ENCODE measurements around the gene CCL18.
"Not testable (repeated sequence)": the region's sequence is repeated elsewhere in the genome, so short reads cannot be mapped to it uniquely, and the experiment has no call there.

The CCL18 gene, protein sequence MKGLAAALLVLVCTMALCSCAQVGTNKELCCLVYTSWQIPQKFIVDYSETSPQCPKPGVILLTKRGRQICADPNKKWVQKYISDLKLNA

GRCh38 chr17:36063786-36064541 lies at the start of gene CCL18:
TSS of gene CCL18 (plus strand) at chr17:36064272. CDS start at chr17:36064343, 71 bp downstream.
- H3K27ac ChIP-seq = no peak within 1 kb of the TSS
- DNase-seq (ENCODE audit: low read depth, low spot score) = no peak

GRCh38 chr17:36014946-36015345 lies 49.1 kb upstream of the CCL18 start:
- DNase-seq (ENCODE audit: low read depth, low spot score) = no peak
- H3K27ac ChIP-seq = no peak overlapping the region

DNA sequence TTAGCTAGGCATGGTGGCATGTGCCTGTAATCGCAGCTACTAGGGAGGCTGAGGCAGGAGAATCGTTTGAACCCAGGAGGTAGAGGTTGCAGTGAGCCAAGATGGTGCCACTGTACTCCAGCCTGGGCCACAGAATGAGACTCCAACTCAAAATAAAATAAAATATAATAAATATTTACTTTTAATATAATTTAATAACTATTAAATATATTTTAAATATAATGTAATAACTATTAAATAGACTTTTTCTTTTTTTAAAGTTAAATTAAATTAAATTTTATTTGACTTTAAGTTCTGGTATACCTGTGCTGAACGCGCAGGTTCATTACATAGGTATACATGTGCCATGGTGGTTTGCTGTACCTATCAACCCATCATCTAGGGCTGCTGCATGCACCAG lies 48.2 kb upstream of the CCL18 start:
- not testable (repeated sequence) for H3K27ac ChIP-seq; DNase-seq (ENCODE audit: low read depth, low spot score)

GRCh38 chr17:36016555-36016954 lies 47.5 kb upstream of the CCL18 start:
- no peak overlapping the region for H3K27ac ChIP-seq
- no peak for DNase-seq (ENCODE audit: low read depth, low spot score)

GRCh38 chr17:36017799-36018198 lies 46.3 kb upstream of the CCL18 start, which contains the start of gene CCL23:
TSS of gene CCL23 (minus strand) at chr17:36017972. CDS start at chr17:36017897, 75 bp downstream.
- no peak for DNase-seq (ENCODE audit: low read depth, low spot score)
- H3K27ac ChIP-seq = no peak within 1 kb of the TSS

DNA sequence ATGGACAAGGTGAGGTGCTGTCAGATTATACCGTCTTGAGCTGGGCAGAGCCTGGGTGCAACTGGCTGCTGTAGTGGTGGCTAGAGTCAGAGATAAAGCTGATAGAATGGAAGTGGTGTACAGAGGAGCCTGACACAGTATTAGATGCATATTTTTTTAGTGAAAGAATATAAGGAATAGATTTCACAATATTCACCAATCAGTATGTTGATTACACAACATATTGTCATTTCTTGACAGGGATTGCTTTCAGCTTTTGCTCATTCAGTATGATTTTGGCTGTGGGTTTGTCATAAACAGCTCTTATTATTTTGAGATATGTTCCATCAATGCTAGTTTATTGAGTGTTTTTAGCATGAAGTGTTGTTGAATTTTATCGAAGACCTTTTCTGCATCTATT lies 44.6 kb upstream of the CCL18 start:
- DNase-seq (ENCODE audit: low read depth, low spot score) = no peak

DNA sequence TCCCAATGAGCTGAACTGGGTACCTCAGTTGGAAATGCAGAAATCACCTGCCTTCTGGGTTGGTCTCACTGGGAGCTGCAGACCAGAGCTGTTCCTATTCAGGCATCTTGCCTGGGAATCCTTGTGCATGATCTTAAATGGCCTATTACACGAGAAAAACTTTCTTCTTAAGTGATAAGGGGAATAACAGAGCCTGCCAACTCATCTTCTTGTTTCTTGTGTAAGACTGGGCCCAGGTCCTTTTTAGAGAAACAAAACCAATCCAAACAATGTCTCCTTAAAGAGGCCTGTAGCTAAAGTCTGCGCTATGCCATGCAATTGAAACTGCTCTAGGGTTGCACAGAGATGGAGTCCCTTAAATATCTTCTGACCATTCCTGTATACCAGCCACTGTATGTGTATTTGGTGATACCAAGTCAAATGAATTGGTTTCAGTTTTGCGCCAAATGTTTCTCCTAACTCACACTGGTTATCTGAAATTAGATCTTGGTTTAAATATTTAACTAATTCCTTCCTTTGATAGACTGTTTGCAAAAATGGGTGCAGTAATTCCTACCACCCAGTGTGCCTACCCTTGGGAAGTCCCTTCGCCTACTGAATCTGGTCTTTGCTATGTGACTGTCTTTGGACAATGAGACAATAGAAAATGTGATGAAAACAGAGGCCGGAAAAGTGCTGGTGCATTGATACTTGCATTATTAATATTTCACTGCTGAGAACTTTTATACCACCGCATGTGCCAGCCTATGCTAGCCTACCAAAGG lies 39.8 kb upstream of the CCL18 start:
- no peak for DNase-seq (ENCODE audit: low read depth, low spot score)
- H3K27ac ChIP-seq = no peak overlapping the region

More for the DNA sequence above, 44.6 kb upstream of the CCL18 start:
- H3K27ac ChIP-seq = no peak overlapping the region

DNA sequence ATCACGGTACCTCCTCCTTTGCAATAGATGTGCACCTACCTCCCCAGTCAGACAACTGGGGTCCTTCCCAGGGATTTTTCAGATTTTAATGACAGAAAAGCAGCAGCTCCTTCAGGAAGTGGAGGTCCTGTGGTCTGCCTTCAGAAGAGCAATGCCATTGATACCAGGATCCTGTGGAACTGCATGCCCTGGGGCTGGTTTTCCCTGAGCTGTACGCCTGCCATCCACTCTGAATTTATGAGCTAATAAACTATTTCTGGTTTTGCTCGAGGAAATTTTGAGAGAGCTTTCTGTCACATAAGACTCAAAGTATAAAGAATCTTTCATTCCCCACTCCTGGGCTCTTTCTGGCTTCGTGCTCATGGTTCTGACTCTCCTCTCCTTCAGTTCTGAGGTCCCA lies 36.3 kb upstream of the CCL18 start:
- no peak overlapping the region for H3K27ac ChIP-seq
- no peak for DNase-seq (ENCODE audit: low read depth, low spot score)

DNA sequence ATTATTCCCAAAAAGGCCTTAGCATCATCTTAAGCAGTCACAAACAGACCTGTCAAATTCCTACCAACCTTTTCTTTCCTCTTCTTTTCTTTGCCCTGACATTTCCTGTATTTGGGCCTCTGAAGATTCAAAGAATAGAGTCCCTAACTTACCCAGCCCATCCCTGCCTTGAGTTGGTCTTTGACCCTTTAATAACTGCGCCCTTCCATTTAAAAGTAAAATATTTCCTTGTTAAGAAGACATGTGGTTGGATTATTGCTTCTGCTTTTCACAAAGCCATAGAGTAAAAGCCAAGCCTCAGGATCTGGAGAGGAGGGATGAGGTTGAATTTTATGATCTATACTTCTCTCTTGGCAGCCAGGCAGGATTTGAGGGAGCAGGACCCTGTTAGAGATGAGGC lies 33.1 kb upstream of the CCL18 start:
- no peak overlapping the region for H3K27ac ChIP-seq

DNA sequence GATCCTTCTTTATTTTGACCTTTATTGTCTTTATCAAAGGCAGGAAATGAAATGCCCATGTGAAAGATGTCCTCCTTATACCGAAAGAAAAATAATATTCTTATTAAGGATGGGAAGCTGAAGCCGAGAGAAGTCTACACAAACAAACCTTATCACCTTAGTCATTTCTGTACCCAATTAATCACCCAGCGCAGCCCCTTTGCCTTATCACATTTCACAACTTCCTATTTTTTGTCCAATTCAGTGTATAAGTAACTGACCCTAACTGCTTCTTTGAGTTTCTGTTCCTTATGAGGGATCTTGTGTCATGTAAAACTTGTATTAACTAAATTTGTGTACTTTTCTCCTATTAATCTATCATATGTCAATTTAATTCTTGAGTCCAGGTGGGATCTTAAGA lies 29.9 kb upstream of the CCL18 start:
- H3K27ac ChIP-seq = no peak overlapping the region
- DNase-seq (ENCODE audit: low read depth, low spot score) = no peak

More for the DNA sequence above, 33.1 kb upstream of the CCL18 start:
- no peak for DNase-seq (ENCODE audit: low read depth, low spot score)

DNA sequence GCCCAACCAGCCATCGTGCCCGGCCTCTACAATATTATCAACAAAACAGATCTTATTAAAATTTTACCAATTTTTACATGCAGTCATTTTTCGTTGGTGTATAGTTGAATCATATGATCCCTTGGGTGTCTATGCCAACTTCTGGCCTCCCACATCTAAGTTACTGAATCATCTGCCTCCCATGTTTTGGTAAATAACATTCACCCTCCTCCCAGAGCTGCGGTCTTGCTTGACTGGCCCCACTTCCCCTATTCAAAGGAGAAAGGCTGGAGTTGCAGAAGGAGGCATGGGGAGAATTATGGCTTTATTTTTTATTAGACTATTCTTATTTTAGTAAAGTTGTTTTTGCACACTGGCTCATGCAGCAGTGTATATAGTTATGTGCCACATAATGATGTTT lies 27.8 kb upstream of the CCL18 start:
- no peak overlapping the region for H3K27ac ChIP-seq
- no peak for DNase-seq (ENCODE audit: low read depth, low spot score)

DNA sequence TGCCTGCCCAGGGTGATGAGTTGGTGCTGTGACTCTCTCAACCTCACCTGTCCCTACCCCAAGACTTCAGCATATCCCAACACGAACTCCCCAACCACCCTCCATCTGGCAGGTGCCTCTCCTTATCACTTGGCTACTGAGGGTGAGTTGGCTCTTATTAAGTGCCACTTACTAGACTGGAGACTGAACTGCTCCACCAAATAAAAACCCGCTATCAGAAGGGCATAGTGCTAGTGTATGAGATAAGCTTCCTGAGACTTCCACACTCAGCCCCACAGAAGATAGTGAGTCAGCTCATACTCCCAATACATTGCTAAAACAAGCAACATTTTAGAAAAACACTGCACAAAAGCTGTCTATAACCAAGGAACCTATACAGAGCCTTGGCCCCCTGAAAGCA lies 16.0 kb upstream of the CCL18 start:
- H3K27ac ChIP-seq = no peak overlapping the region
- no peak for DNase-seq (ENCODE audit: low read depth, low spot score)

DNA sequence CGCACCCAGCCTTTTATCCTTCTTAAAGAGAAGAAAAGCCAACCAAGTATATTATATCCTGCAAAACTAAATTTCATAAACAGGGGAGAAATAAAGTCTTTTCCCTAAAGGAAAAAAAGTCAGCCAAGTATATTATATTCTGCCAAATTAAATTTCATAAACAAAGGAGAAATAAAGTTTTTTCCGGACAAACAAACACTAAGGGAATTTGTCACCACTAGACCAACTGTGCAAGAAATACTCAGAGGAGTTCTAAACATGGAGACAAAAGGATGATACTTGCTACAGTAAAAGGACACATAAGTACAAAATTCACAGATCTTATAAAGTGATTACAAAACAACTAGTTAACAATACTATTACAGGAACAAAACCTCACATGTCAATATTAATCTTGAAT lies 14.4 kb upstream of the CCL18 start:
- H3K27ac ChIP-seq = no peak overlapping the region
- no peak for DNase-seq (ENCODE audit: low read depth, low spot score)

GRCh38 chr17:36055171-36055570 lies 8.9 kb upstream of the CCL18 start:
- DNase-seq (ENCODE audit: low read depth, low spot score) = no peak

GRCh38 chr17:36055921-36056520 lies 8.1 kb upstream of the CCL18 start:
- DNase-seq (ENCODE audit: low read depth, low spot score) = no peak
- no peak overlapping the region for H3K27ac ChIP-seq

More at GRCh38 chr17:36055171-36055570, 8.9 kb upstream of the CCL18 start:
- H3K27ac ChIP-seq = no peak overlapping the region

DNA sequence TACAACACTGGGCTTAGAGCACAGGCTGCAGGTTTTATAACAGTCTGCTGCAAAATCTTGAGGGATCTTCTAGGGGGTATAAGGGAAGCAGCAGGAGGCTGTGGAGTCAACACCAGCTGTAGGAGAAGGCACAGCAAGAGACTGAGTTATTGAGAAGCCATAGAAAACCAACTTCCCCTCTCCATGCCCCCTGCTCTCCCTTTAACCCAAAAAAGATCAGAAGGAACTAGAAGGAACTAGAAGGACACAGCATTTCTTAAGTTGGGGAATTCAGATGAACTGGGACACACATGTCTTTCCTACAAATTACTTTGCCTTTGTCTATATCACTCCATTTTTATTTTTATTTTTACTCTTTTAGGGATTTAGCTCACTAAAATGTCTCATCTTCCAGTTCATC lies 6.2 kb upstream of the CCL18 start:
- no peak overlapping the region for H3K27ac ChIP-seq
- no peak for DNase-seq (ENCODE audit: low read depth, low spot score)

DNA sequence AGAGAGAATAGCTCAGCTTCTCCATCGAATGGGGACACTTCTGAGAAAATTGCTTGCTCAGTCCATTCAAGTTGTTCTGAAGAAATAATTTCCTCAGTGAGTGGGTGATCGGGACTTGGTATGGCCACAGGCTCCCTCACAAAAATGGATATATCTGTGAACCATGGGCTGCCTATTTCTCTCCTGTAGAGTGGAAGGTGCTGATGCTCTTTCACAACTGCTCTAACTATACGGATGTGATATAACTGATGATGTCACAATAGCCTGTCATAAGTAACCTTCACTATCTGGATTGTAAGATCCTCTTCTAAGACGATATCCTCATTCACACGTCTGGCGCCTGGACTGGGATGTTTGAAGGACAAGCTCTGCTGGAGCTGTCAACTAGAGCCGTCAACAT lies 4.7 kb upstream of the CCL18 start:
- H3K27ac ChIP-seq = no peak overlapping the region
- DNase-seq (ENCODE audit: low read depth, low spot score) = no peak

- no peak for DNase-seq (ENCODE audit: low read depth, low spot score)
- H3K27ac ChIP-seq = no peak overlapping the region
Measured at GRCh38 chr17:36060816-36061215, 3.3 kb upstream of the CCL18 start.

- DNase-seq (ENCODE audit: low read depth, low spot score) = no peak
- H3K27ac ChIP-seq = no peak overlapping the region
Measured at GRCh38 chr17:36066365-36066985, 2.4 kb downstream of the CCL18 start.

GRCh38 chr17:36068524-36068923 lies 4.5 kb downstream of the CCL18 start:
- no peak overlapping the region for H3K27ac ChIP-seq
- DNase-seq (ENCODE audit: low read depth, low spot score) = no peak

Measured in epithelial cell of prostate (primary cell).